B cell (primary cell): ENCODE results near the gene CKMT2. TPM values are rescaled to one million over a fixed set of nuclear protein-coding genes. Genes with fewer than 3 reads are reported as not detected.

ENCODE experiments used
- ATAC-seq: fragments of 200-7000 bp; cut with Tn5 transposase; one replicate; pipeline ENCODE4 v1.10.0; 2021; ENCODE audit warnings: low read depth, mild to moderate bottlenecking, moderate number of reproducible peaks, moderate library complexity
- CTCF ChIA-PET: fragments of 350-600 bp; sonication (Branson Sonifier 250); formaldehyde crosslinking; loops from one replicate; lab custom pipeline; 2021; ENCODE audit warnings: antibody characterized with exemption, inconsistent platforms; lab: Charles Lee
- POLR2A ChIA-PET: fragments of 350-600 bp; sonication (Branson Sonifier 250); formaldehyde crosslinking; loops from one replicate; lab custom pipeline; 2021; ENCODE audit warnings: antibody characterized with exemption; lab: Charles Lee
- DNase-seq: peaks from one replicate; pipeline ENCODE4 v3.0.0; 2013
- H2AFZ ChIP-seq: 2 replicates; pipeline ENCODE4 v1.6.1; 2012; ENCODE audit warnings: mild to moderate bottlenecking, low read depth, low read length; ENCODE audit not compliant: insufficient read depth, poor library complexity, severe bottlenecking
- H3K27ac ChIP-seq, 2 donors: 1 replicate in 1 of 2; 2 replicates in 1 of 2; pipeline ENCODE4 v1.5.1; 2012 to 2013; ENCODE audit warnings: low read length in 2 of 2, mild to moderate bottlenecking in 2 of 2, moderate library complexity in 1 of 2
- H3K27me3 ChIP-seq, 4 experiments: fragments of 200-600 bp in 1 of 4; sonication (generic) in 1 of 4; replicated peaks in 1 of 4; 1 replicate in 2 of 4; 2 replicates in 2 of 4; pipeline versions ENCODE4 v1.6.1 to v1.7.0; 2013 to 2016; ENCODE audit warnings: low read length in 3 of 4, mild to moderate bottlenecking in 2 of 4, mixed read lengths in 1 of 4, moderate library complexity in 1 of 4; ENCODE audit not compliant: insufficient read depth in 4 of 4, control insufficient read depth in 3 of 4; ENCODE audit errors: control extremely low read depth in 1 of 4
- H3K36me3 ChIP-seq, 2 experiments: replicated peaks in 1 of 2; 1 replicate in 1 of 2; 2 replicates in 1 of 2; pipeline versions ENCODE4 v1.6.1 to v1.7.1; 2013; ENCODE audit warnings: low read length in 1 of 2; ENCODE audit not compliant: insufficient read depth in 2 of 2, control insufficient read depth in 1 of 2; ENCODE audit errors: control extremely low read depth in 1 of 2, extremely low read depth in 1 of 2
- H3K4me1 ChIP-seq, 2 donors: fragments of 200-600 bp in 1 of 2; sonication (generic) in 1 of 2; 1 replicate in 1 of 2; 2 replicates in 1 of 2; pipeline versions ENCODE4 v1.5.1 to v1.6.1; 2013 to 2017; ENCODE audit warnings: low read length in 2 of 2; ENCODE audit not compliant: control insufficient read depth in 2 of 2, insufficient read depth in 2 of 2
- H3K4me2 ChIP-seq: replicated peaks from 2 replicates; pipeline ENCODE3; 2012; ENCODE audit warnings: mild to moderate bottlenecking, low read depth, low read length; ENCODE audit not compliant: poor library complexity, severe bottlenecking
- H3K4me3 ChIP-seq, 5 experiments: fragments of 200-600 bp in 1 of 5; sonication (generic) in 1 of 5; 1 replicate in 3 of 5; 2 replicates in 2 of 5; pipeline versions ENCODE4 v1.5.1 to v1.7.0; 2011 to 2016; ENCODE audit warnings: low read length in 4 of 5, mild to moderate bottlenecking in 4 of 5, low read depth in 2 of 5, control low read depth in 1 of 5, moderate library complexity in 1 of 5; ENCODE audit not compliant: insufficient read depth in 1 of 5; ENCODE audit errors: control extremely low read depth in 1 of 5, extremely low read depth in 1 of 5
- H3K79me2 ChIP-seq: fragments of 200-600 bp; sonication (generic); one replicate; pipeline ENCODE4 v1.6.0; 2016; ENCODE audit warnings: low read length; ENCODE audit not compliant: control insufficient read depth, insufficient read depth
- H3K9ac ChIP-seq: fragments of 200-600 bp; sonication (generic); 2 replicates; pipeline ENCODE4 v1.6.1; 2017; ENCODE audit warnings: mild to moderate bottlenecking, low read length, moderate library complexity
- H3K9me3 ChIP-seq, 3 donors: one replicate each; pipeline versions ENCODE4 v1.6.1 to v1.7.1; 2013; ENCODE audit warnings: low read length in 2 of 3; ENCODE audit not compliant: control insufficient read depth in 2 of 3, insufficient read depth in 1 of 3; ENCODE audit errors: control extremely low read depth in 1 of 3
- H4K20me1 ChIP-seq: 2 replicates; pipeline ENCODE4 v1.6.0; 2012; ENCODE audit warnings: mild to moderate bottlenecking, low read length; ENCODE audit not compliant: insufficient read depth, control insufficient read depth, poor library complexity, severe bottlenecking
- H3K27ac Mint-ChIP-seq: one replicate; pipeline ENCODE4 v1.8.0; 2021; ENCODE audit warnings: mixed read lengths
- H3K27me3 Mint-ChIP-seq: one replicate; pipeline ENCODE4 v1.8.0; 2021; ENCODE audit warnings: mixed read lengths
- H3K4me1 Mint-ChIP-seq: one replicate; pipeline ENCODE4 v1.8.0; 2021; ENCODE audit warnings: mixed read lengths
- H3K4me3 Mint-ChIP-seq: one replicate; pipeline ENCODE4 v1.8.0; 2021; ENCODE audit warnings: mixed read lengths
- H3K9me3 Mint-ChIP-seq: one replicate; pipeline ENCODE4 v1.8.0; 2022; ENCODE audit warnings: mixed read lengths; ENCODE audit not compliant: insufficient read depth
- EZH2 ChIP-seq: IDR thresholded peaks from 2 replicates; pipeline ENCODE4 v1.6.1; 2012; ENCODE audit warnings: borderline replicate concordance, low read depth, mild to moderate bottlenecking, moderate library complexity, low read length; ENCODE audit not compliant: insufficient read depth, poor library complexity, severe bottlenecking
- WGBS: methylation state at CpG from one replicate; pipeline ENCODE4 v1.1.5; 2013; ENCODE audit warnings: missing lambda C conversion rate; ENCODE audit not compliant: insufficient coverage; 5-methylcytosine and 5-hydroxymethylcytosine counted together
- intact Hi-C: fragments of 100-400 bp; cut with micrococcal nuclease; formaldehyde crosslinking; loops from one replicate; pipeline ENCODE4 v1.10.0; 2022
- polyA plus RNA-seq: library from polyadenylated mRNA; depleted of rRNA; stranded (reverse); fragments of >200 nt; gene quantifications from 2 replicates; pipeline ENCODE4 v1.2.3, GENCODE V29; 2012
- total RNA-seq, 2 donors: library from RNA; stranded (reverse); fragments of 120-200 nt in 1 of 2; gene quantifications; 1 replicate in 1 of 2; 2 replicates in 1 of 2; pipeline versions ENCODE4 v1.2.3 to v1.2.4, GENCODE V29; 2013 to 2022
- TF ChIP-seq, protein P1 (sequence below): fragments of 200-600 bp; IDR thresholded peaks from one replicate; pipeline ENCODE4 v1.8.0; 2022; ENCODE audit warnings: antibody characterized with exemption, mild to moderate bottlenecking

CKMT2 gene
- total and polyA plus RNA-seq, 2 donors (not counting 1 experiment from before 2014, with no cell fraction given), result not detected

DNA sequence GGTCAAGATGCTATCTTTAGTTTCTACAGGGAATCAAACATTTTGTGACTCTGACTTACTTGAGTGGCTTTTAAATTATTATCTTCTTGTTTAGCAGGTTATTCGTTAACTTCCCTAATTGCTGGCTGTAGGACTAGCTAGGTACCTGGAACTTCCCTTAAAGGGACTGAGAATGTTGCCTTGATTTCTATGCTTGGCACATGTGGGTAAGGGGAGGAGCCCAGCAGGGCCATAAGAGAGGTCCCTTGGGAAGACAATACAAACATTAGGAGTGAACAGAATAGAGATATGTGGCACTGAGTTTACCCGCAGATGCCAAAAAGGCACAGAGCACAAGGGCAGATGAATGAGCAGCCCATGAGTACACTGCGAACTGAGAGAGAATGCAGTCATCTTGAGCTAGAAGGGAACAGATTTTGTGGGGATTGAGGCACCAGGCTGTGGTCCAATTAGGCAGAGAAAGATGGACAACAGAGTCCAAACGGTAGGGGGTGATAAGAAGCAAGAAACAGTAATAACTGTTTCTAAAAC is 9.8 kb downstream of the CKMT2 start:
- Mint-ChIP-seq H3K27me3 (no peaks in the 10 kb centered on the region), H3K4me1 (no peaks in the 10 kb centered on the region), H3K9me3 (no peaks in the 10 kb centered on the region), H3K4me3 (no peak overlapping the region), H3K27ac (no peak overlapping the region)
- no peak overlapping the region for H3K4me2 ChIP-seq
- H4K20me1 ChIP-seq, result no peaks in the 10 kb centered on the region
- H2AFZ ChIP-seq, result no peak overlapping the region
- DNase-seq, result no peak
- H3K9ac ChIP-seq, result no peak overlapping the region
- ChIA-PET POLR2A (no interaction called here), CTCF (interaction anchor here (0.6 kb wide), 1 partner anchor 177 kb away, joined by 4 read pairs; no protein-coding TSS in a partner anchor)
- no peak for ATAC-seq
- no peak overlapping the region for H3K27ac ChIP-seq
- intact Hi-C loops, result no loop called here
- TF ChIP-seq EZH2, result no peak
- TF ChIP-seq, protein P1, sequence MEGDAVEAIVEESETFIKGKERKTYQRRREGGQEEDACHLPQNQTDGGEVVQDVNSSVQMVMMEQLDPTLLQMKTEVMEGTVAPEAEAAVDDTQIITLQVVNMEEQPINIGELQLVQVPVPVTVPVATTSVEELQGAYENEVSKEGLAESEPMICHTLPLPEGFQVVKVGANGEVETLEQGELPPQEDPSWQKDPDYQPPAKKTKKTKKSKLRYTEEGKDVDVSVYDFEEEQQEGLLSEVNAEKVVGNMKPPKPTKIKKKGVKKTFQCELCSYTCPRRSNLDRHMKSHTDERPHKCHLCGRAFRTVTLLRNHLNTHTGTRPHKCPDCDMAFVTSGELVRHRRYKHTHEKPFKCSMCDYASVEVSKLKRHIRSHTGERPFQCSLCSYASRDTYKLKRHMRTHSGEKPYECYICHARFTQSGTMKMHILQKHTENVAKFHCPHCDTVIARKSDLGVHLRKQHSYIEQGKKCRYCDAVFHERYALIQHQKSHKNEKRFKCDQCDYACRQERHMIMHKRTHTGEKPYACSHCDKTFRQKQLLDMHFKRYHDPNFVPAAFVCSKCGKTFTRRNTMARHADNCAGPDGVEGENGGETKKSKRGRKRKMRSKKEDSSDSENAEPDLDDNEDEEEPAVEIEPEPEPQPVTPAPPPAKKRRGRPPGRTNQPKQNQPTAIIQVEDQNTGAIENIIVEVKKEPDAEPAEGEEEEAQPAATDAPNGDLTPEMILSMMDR, result no peak
- H3K9me3 ChIP-seq, result peaks cover 0 to 7% (median 0%) of the 10 kb centered on the region in 3 donors
- no peaks in the 10 kb centered on the region for H3K4me1 ChIP-seq
- no peaks in the 10 kb centered on the region for H3K36me3 ChIP-seq
- no peaks in the 10 kb centered on the region for H3K79me2 ChIP-seq
- H3K27me3 ChIP-seq, result no peaks in the 10 kb centered on the region
- H3K4me3 ChIP-seq, result no peak overlapping the region
- WGBS, result 95% methylated on average over 3 of the region's 4 CpGs

- Mint-ChIP-seq H3K4me3 (no peak overlapping the region), H3K4me1 (no peaks in the 10 kb centered on the region), H3K27me3 (no peaks in the 10 kb centered on the region), H3K27ac (no peak overlapping the region), H3K9me3 (no peaks in the 10 kb centered on the region)
- Histone ChIP-seq H3K4me1 (no peaks in the 10 kb centered on the region), H3K36me3 (no peaks in the 10 kb centered on the region), H2AFZ (no peak overlapping the region), H3K4me3 (no peak overlapping the region), H3K27ac (no peak overlapping the region), H3K4me2 (no peak overlapping the region), H4K20me1 (no peaks in the 10 kb centered on the region), H3K9ac (no peak overlapping the region), H3K27me3 (no peaks in the 10 kb centered on the region), H3K79me2 (no peaks in the 10 kb centered on the region), H3K9me3 (peaks cover 0 to under 1% (median 0%) of the 10 kb centered on the region in 3 donors)
- intact Hi-C loops, result no loop called here
- ChIA-PET POLR2A (no interaction called here), CTCF (interaction anchor here (0.6 to 0.7 kb wide), 2 partner anchors 52 to 66 kb away, joined by 3 read pairs; no protein-coding TSS in a partner anchor)
- no peak for TF ChIP-seq EZH2
- TF ChIP-seq, protein P1, result no peak
- 90% methylated on average over 4 of the region's 4 CpGs for WGBS
- DNase-seq (no peak), ATAC-seq (no peak)
These were observed 11.3 kb downstream of the CKMT2 start for GRCh38 chr5:81244451-81244850.
